Measurements from ENCODE around the gene SMIM33.
"Not testable (repeated sequence)": the region's sequence is repeated elsewhere in the genome, so short reads cannot be mapped to it uniquely, and the experiment has no call there.

Gene SMIM33

DNA sequence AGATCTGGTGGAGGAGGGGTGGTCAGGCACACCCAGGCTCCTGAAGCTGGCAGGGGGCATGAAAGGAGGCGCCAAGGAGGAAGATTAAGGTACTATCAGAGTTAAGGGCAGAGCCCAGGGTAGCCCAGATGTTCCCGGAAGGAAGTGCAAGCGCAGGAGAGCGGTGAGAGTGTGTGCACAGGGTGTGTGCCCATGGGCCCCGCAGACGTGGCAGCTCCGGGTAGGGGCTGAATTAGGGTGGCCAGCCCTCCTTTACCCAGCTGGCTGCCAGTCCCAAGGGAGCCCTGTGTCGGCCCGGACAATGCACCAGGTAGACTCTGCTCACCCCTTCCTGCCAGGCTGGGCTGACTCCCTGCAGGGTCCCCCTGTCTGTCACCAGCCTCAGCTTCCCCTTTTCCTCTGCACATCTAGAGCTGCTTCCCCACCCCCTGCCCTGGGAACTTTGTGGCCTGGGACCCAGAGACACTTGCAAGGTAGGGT lies at the start of gene SMIM33:
TSS of gene SMIM33 (plus strand) at position 184 of the 480 bp plus-strand sequence. CDS start at position 302, 118 bp downstream.
- DNase-seq = peak; percentile 48

DNA sequence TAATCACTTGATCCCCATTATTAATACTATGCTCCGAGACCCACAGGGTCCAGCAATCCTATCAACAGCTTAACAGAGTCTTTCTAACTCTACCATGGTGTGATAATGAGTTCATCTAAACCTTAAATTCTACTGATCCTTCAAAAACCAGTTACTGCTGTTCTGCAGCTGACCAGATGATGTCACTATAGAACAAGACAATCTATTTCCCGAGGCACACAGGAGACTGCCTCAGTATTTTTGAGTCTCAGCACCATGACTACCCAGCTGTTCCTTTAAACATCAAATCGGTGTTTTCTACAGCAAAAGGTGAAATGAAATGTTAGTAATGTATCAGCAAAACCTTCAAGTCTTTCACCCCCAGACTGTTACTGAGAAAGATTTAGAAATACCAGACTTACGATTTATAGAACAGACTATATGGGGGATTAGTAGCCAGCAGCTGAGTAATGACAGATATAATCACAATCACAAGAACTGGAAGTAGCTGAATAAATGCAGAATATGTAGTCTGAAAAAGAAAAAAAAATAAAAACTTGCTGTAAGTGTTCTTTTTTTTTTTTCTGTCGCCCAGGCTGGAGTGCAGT lies 48.4 kb upstream of the SMIM33 start:
- peak; percentile 86 for DNase-seq

DNA sequence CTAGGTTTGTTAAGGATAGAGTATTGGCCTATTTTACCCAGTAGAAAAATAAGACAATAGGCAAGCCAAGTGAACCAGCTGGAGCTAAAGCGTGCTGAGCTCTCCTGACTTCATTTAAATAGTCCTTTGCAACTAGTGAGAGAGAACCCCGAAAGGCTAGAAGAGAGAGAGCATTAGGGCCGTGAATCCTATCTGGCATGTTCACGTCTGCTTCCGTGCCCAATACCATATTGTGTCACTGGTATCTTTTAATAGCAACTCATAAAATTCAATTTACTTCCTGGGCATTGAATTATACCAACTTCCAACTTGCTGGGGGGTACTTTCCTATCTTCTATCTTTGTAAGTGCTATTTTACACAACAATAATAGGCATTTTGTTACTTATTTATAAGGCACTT lies 45.3 kb upstream of the SMIM33 start:
- DNase-seq = no peak

DNA sequence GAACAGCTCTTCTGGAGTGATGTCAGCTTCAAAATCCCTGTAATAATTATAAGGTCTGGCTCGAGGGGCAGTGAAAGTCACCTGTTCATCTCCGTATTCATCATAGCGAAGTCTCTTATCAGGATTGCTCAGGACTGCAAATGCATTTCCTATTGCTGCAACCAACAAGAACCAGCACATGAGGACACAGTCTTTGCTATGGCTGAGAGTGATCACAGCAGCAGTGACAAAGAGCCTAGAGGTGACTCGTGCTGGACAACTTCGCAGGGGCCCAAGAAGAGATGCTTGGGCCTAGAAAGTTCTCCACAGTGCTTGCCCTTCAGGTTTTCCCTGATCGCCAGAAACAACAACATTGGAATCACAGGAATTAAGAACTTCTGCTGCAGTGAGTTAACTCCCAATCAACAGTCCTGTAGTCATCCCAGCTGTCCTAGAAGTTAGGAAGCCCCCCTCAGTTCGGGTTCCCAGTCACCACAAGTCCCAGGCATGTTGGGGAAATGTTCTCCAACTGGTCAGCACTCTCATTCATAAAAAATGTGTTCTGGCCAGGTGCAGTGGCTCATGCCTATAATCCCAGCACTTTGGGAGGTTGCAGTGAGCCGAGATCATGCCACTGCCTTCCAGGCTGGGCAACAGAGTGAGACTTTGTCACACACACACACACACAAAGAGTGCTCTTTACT lies 44.5 kb upstream of the SMIM33 start:
- DNase-seq = no peak

DNA sequence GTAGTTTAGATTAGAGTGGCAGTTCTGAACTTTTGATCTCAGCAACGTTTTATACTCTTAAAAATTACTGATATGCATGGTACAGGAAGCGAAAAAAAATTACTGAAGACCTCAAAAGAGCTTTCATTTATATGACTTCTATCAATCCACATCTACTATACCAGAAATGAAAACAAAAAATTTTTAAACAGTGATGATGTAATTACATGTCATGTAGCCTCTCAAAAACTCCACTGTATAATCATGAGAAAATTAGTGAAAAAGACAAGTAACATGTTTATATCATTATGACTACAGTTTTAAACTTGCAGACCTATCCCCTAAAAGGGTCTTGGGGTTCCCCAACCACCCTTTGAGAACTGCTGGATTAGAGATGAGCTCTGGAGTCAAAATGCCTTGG lies 40.8 kb upstream of the SMIM33 start:
- DNase-seq = no peak

DNA sequence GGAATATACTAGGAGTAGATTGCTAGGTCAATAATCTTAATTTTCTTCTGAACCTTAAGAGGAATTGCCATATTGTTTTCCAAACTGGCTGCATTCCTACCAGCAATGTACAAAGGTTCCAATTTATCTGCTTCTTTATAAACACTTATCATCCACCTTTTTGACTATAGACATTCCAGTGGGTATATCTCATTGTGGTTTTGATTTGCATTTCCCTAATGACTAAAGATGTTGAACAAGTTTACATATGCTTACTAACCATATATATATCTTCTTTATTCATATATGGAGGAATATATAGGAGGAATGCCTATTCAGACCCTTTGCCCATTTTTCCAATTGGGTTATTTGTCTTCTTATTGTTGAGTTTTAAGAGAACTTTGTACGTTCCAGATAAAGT lies 39.1 kb upstream of the SMIM33 start:
- no peak for DNase-seq

DNA sequence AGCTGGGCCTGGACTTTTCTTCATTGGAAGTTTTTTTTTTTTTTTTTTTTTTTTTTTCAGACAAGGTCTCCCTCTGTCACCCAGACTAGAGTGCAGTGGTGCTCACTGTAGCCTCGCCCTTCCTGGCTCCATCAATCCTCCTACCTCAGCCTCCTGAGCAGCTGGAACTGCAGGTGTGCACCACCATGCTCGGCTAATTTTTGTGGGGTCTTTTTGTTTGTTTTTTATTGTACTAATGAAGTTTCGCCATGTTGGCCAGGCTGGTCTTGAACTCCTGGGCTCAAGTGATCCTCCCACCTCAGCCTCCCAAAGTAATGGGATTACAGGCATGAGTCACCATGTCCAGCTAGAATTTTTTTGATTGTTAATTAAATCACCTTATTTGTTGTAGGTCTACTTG lies 35.1 kb upstream of the SMIM33 start:
- DNase-seq = no peak

DNA sequence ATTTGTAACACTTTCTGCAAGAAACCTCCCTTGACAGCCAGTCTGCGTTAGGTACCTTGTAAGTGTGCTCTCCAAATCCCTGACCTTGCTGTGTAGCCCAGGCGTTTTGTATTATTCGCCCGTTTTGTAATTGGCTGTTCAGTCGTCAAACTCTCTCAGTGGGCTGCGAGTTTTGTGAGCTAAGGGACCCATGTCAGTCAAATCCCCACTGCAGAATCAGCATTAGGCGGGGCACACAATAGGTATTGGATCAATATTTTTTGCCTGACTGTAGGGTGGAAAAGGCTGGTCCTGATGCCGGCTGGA lies 32.1 kb upstream of the SMIM33 start:
- DNase-seq = no peak

DNA sequence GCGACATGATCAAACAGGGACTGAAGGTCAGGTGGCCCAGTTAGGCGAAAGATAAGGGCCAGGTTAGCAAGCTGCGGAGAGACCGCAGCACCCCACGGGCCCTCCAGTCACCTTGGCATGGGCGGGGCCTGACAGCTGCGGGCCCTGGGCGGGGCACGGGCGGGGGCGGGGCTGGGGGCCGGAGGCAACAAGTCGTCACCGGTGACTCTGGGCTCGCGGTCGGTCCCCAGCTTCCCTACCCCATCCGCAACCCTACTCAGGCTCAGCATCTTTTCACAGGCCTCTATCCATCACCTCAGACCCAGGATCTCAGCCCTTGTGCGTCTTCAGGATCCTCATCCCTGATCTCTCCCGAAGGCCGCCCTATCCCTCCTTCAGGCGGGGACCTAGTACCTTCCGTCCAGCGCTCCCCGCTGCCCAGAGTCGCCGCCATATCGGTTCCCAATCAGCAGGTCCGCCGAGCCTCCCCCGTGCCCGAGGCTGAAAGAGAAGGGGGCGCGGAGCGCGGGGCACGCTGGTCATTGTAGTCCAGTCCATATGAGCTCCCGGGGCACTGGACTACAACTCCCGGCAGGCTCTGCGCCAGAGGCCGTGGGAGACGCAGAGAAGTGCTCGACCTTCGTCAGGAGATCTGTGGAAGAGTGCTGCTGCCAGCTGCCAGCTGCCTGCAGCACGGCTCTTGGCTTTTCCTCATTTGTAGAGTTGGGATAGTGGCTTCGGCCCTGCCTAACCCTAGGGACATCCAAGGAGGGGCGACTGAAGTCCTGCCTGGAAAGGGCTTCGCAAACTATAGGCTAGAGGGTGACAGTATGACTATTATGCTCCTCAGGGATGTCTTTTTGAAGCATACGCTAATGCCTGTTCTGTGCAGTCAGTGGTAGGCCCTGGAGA lies 31.5 kb upstream of the SMIM33 start, which contains the start of gene DNAJC18:
TSS of gene DNAJC18 (minus strand) at position 513 of the 891 bp plus-strand sequence. CDS start at position 433, 80 bp downstream.
- DNase-seq = peak; percentile 90

DNA sequence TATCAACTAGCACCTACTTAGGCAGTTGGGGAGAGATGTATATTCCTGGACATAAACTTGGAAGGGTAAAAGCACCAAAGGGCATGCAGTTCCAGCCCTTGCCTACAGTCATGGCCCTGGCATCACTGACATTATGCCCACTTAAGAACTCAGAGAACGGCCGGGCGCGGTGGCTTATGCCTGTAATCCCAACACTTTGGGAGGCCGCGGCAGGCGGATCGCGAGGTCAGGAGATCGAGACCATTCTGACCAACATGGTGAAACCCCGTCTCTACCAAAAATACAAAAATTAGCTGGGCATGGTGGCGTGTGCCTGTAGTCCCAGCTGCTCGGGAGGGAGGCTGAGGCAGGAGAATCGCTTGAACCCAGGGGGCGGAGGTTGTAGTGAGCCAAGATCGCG lies 30.4 kb upstream of the SMIM33 start:
- not testable (repeated sequence) for DNase-seq

DNA sequence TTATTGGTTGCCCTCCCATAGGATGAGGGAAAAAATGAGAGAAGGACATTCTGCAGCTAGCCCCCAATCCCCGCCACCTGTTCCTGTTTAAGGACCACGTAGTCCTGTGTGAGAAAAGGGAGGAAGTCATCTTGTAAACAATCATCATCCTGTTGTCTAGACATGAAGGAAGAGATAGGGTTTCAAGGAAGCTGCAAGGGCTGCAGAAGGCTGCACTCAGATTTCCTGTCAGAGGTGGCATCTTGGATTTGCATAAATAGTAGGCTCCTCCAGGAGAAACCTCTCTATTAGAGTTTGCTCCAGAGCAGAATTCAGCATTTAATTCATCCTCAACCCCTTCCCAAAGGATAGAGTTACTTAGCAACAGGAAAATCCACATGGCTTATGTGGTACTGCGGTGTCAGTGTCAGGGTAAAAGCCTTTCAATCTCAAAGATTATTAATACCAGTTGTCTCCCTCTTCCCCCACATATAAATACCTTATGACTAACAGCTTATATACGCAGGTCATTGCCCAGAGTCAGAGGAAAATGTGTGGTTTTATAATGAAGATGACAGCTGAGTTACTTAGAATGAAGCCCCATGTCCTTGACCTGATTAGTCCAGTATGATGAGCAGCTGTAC lies 26.9 kb upstream of the SMIM33 start:
- peak; percentile 41 for DNase-seq

DNA sequence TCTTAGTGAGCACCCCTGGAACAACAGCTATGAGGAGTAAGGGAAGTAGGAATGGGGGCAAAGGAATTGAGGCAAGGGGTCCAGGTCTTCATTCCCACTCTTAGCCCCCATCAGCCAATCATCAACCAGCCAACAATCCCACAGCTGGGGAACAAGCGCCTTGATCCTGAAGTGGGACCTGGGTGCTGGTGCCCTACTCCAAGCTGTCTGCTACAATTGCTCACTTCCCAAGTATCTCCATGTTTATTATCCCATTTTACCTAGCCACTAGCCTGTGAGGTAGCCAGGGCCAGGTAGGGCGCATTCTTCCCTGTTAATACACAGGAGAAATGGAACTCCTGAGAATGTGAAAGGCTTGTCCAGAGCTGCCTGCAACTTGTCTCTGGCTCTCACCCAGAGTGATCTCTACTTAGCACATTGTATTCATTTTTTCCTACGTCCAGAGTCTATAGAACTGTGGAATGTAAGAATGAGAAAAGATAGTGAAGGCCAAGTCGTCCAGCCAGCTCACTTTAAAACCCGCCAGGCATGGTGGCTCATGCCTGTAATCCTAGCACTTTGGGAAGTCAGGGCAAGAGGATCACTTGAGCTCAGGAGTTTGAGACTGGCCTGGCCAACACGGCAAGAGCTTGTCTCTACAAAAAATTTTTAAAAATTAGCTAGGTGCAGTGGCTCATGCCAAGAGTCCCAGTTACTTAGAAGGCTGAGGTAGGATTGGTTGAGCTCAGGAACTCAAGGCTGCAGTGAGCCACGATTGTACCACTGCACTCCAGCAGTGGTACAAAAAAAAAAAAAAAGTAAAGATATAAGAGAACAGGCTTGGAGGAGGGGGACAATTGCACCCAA lies 25.3 kb upstream of the SMIM33 start:
- DNase-seq = no peak

DNA sequence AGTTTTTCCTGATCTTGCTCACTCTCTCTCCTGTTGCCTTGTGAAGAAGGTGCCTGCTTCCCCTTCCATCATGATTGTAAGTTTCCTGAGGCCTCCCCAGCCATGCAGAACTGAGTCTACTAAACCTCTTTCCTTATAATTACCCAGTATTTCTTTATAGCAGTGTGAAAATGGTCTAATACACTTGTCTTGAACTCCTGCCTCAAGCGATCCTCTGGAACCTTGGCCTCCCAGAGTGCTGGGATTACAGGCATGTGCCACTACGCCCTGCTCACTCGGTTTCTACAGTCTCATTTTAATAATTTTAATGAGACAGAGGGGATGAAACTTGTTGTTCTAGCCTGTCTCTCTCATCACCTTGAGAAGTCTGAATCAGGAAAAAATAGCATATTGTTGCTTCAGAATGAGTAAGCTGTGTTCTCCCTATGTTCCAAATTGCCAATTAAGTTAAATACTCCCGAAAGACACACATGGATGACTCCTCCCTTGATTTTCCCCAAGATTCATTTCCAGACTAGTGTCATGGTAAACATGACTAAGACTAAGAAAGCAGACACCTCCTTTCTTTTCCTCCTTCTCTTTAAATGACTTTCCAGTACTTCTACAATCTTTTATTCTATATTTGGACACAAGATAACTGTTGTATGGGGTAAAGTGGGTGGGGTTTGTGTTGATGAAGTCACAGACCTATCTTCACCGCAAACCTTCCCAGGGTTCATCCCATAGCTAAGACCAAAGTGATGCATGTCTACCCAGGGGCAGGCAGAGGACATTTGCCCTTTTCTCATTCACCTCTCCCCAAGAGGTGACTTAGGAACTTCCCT lies 23.6 kb upstream of the SMIM33 start:
- no peak for DNase-seq

DNA sequence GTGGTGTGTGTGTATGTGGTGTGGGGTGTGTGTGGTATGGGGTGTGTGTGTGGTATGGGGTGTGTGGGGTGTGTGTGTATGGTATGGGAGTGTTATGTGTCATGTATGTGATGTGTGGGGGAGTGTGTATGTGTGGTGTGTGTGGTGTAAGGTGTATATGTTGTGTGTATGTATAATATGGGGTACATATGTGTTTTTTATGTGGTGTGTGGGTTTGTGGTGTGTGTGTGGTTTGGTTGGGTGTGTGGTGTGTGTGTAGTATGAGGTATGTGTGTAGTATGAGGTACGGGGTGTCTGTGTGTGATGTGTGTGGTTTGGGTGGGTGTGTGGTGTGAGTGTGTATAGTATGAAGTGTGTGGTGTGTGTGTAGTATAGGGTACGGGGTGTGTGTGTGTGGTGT lies 19.6 kb upstream of the SMIM33 start:
- no peak for DNase-seq

DNA sequence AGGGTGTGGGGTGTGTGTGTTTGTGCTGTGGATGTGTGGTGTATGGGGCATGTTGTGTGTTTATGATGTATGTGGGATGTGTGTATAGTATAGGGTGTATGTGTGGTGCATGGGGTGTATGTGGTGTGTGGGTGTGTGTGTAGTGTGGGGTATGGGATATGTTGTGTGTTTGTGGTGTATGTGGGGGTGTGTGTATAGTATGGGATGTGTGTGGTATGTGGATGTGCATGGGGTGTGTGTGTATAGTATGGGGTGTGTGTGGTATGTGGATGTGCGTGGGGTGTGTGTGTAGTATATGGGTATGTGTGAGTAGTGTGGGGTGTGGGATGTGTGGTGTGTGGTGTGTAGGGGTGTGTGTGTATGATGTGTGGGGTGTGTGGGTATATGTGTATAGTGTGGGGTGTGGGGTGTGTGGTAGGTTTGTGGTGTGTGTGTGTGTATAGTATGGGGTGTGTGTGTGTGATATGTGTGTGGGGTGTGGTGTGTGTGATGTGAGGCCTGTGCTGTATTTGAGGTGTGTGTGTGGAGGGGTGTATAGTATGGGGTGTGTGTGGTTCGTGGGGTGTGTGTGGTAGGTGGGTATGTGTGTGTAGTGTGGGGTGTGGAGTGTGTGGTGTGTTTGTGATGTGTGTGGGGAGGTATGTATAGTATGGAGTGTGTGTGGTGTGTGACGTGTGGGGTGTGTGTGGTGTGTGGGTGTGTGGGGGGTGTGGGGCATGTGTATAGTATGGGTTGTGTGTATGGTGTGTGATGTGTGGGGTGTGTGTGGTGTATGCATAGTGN lies 18.7 kb upstream of the SMIM33 start:
- DNase-seq = no peak

DNA sequence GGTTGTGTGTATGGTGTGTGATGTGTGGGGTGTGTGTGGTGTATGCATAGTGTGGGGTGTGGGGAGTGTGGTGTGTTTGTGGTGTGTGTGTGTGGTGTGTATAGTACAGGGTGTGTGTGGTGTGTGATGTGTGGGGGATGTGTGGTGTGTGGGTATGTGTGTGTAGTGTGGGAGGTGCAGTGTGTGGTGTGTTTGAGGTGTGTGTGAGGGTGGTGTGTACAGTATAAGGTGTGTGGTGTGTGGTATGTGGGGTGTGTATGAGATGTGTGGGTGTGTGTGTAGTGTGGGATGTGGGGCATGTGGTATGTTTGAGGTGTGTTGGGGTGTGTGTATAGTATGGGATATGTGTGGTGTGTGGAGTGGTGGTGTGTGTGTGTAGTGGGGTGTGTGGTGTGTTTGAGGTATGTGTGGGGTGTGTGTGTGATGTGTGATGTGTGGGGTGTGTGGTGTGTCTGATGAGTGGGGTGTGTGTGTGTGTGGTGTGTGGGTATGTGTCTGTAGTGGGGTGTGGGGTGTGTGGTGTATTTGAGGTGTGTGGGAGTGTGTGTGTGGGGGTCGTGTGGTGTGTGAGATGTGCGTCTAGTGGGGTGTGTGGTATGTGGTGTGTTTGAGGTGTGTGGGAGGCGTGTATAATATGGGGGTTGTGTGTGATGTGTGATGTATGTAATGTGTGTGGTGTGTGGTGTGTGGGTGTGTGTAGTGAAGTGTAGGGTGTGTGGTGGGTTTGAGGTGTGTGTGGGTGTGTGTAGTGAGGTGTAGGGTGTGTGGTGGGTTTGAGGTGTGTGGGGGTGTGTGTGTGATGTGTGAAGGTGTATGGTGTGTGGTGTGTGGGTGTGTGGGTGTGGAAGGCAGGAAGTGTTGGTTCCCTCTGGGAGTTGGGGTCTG lies 16.9 kb upstream of the SMIM33 start:
- peak; percentile 65 for DNase-seq

DNA sequence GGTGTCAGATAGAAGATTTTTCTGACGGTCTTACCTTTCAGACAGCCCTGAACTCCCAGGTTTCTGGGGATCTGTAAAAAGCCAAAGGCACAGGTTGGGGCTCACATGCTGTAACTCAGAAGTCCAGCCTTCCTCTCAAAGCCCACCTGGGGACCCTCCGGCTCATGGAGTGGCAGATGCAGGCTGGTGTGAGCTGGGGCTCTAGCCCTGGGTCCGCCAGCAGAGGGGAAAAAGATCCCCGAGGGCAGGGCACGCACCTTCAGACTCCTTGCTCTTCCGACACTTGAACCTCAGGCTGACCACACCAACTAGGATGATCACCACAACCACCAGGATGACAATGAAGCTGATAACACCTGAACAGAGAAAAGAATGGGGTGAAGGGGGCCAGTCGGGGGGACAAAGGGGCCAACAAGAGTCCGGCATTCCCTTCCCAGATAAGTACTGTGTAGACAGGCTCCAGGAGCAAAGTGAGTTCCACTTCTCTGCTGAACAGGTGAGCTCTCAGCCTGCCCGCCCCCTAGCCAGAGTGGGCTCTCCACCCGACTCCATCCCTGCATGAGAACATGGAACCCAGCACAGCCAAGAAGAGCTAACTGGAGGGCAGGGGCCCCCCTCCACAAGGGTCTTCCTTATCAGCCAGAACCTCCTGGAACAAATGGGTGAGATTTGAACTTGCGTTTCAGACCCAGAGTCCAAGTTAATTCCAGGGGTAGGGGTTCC lies 16.1 kb upstream of the SMIM33 start:
- no peak for DNase-seq

DNA sequence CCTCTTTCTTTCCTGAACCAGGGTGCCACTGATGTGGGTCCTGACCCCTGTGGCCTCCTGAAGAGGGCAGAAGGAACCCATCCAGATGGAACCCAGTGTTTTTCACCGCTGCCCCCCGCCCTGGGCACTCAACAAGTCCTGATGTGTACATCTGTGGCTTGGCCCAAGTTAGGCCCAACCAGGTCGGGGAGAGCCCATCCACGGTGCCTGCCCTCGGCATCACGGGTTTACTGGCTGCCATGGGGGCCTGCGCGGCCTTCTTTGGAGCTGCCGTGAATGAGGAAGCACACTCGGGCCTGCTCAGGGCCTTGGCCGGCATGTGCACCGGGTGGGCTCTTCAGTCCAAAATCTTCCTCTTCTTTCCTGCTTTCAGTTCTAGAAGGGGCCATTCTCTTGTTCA lies 14.0 kb upstream of the SMIM33 start:
- DNase-seq = no peak

DNA sequence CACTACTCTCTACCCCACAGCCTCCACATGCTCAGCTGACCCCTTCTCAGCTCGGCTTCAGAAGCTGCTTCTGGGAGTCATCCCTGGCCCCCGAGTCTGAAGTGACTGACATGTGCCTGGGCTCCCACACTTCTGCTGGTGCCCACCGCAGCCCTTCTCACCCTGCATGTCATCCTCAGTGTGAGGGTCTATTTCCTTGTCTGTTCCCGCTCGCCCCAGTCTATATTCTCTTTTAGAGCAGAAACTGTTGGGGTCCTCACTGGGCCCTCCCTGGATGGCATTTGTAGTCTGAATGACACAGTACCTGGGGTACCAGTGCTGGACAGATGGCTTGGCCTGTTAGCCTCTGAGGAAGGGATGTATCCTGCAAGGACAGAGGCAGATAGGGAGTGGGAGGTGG lies 13.6 kb upstream of the SMIM33 start:
- no peak for DNase-seq

Measured in CD4-positive, alpha-beta T cell treated with Interleukin-12 subunit alpha and Interleukin-12 subunit beta, for 1 hour (primary cell).